SU-DHL-6 (cell line): Measurements from ENCODE around the gene ZNF432.
"Not testable (repeated sequence)": the region's sequence is repeated elsewhere in the genome, so short reads cannot be mapped to it uniquely, and the experiment has no call there.

ENCODE experiments used
- H2AFZ ChIP-seq: fragments of 200-600 bp; sonication (generic); 2 replicates; pipeline ENCODE4 v1.6.1; 2014; ENCODE audit warnings: low read depth, mild to moderate bottlenecking, moderate library complexity, mixed read lengths, antibody characterized with exemption, low read length; ENCODE audit not compliant: severe bottlenecking
- H3F3A ChIP-seq: fragments of 200-600 bp; shearing (Covaris generic); 2 replicates; pipeline ENCODE4 v1.6.0; 2016; ENCODE audit warnings: antibody characterized with exemption, mild to moderate bottlenecking; ENCODE audit not compliant: insufficient read depth
- H3K27ac ChIP-seq: fragments of 200-600 bp; sonication (generic); 2 replicates; pipeline ENCODE4 v1.5.1; 2016; ENCODE audit warnings: low read depth, mild to moderate bottlenecking, low read length, moderate library complexity, mixed read lengths
- H3K27me3 ChIP-seq: fragments of 200-600 bp; sonication (generic), shearing (Covaris generic); 2 replicates; pipeline ENCODE4 v1.6.0; 2014; ENCODE audit warnings: mild to moderate bottlenecking, low read length
- H3K36me3 ChIP-seq: fragments of 200-600 bp; sonication (generic); 2 replicates; pipeline ENCODE4 v1.6.1; 2014; ENCODE audit warnings: mild to moderate bottlenecking, low read length, mixed read lengths
- H3K4me2 ChIP-seq: fragments of 300-600, 200-600 bp; shearing (Covaris generic), sonication (generic); 2 replicates; pipeline ENCODE4 v1.6.0; 2014; ENCODE audit warnings: low read length, low read depth, mild to moderate bottlenecking; ENCODE audit not compliant: poor library complexity, severe bottlenecking
- H3K4me3 ChIP-seq: fragments of 200-600 bp; sonication (generic); 2 replicates; pipeline ENCODE4 v1.5.1; 2014; ENCODE audit warnings: antibody characterized with exemption, low read length, mild to moderate bottlenecking, mixed read lengths; ENCODE audit not compliant: insufficient read depth, poor library complexity, severe bottlenecking
- H3K79me2 ChIP-seq: fragments of 200-600 bp; sonication (generic); 2 replicates; pipeline ENCODE4 v1.6.1; 2014; ENCODE audit warnings: mild to moderate bottlenecking, low read length, moderate library complexity; ENCODE audit not compliant: insufficient read depth
- H3K9ac ChIP-seq: fragments of 200-600 bp; sonication (generic); 2 replicates; pipeline ENCODE4 v1.7.0; 2014; ENCODE audit warnings: mild to moderate bottlenecking, low read length
- H3K9me2 ChIP-seq: fragments of 200-600 bp; sonication (generic); replicated peaks from 2 replicates; pipeline ENCODE4 v1.6.1; 2014; ENCODE audit warnings: low read length; ENCODE audit not compliant: insufficient read depth
- H3K9me3 ChIP-seq: fragments of 200-600 bp; sonication (generic); 2 replicates; pipeline ENCODE4 v1.6.1; 2014; ENCODE audit warnings: low read length, mixed read lengths; ENCODE audit not compliant: insufficient read depth
- H4K20me1 ChIP-seq: fragments of 200-600 bp; sonication (generic); 2 replicates; pipeline ENCODE4 v1.6.1; 2014; ENCODE audit warnings: low read depth, mild to moderate bottlenecking, antibody characterized with exemption, low read length, moderate library complexity, mixed read lengths
- EZH2phosphoT487 ChIP-seq: fragments of 200-600 bp; sonication (generic), shearing (Covaris generic); conservative IDR thresholded peaks from 2 replicates; pipeline ENCODE4 v1.6.1; 2018; ENCODE audit warnings: mild to moderate bottlenecking, antibody characterized with exemption, low read length, moderate library complexity, mixed read lengths
- TF ChIP-seq, protein P1 (sequence below): fragments of 200-600 bp; sonication (generic); IDR thresholded peaks from one replicate; pipeline ENCODE4 v1.5.1; 2017; ENCODE audit warnings: antibody characterized with exemption, mild to moderate bottlenecking, low read length, moderate library complexity; ENCODE audit not compliant: insufficient read depth, poor library complexity, severe bottlenecking

Gene ZNF432

DNA sequence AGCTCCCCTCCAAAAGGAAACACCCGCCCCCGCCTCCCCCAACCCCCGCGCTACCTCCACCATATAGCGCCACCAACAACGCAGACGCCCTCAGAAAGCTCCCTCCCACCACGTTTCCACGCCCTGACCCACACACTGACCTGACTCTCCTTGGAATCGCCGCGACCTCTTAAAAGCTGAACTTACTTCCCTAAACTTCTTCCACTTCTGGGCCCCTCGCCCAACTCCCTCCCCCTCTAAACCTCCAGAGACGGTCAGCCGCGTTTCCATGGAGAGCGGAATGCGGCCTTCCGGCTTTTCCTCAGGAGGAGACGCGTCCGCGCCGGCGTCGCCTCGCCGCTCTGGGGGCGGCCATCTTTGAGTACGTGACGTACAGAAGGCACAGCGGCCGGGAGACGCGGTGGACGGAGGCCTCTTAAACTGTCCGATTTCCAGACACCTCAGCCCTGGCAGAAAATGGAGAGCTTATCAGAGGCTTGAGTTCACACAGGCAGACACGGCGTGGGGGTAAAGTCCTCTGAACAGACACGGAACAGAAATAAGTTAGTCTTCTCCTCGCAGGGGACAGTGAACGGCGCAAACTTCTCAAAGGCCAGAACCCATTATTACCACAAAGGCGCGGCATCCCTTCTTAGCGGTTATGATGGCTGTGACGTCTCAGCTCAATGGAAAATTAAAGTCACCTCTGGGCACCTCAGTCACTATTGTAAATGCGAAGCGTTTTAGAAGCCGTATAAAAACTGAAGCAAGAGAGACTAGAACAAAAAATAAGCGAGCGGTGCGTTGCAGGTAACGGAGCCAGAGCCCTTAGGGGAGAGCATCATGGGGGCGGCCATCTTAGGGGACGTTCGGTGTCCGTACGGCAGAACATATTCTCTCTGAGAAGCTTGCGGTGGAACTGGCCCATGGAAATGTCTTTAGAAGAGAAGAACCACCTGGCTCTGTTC, at the start of gene ZNF432:
Gene ZNF432 (minus strand): TSS at position 284 of the 947 bp plus-strand sequence. CDS start 1,970 bp downstream, outside the sequence.
- H3K9me3 ChIP-seq = no peaks in the 10 kb centered on the region; the same call in 1 of the 2 replicates
- H3K27ac ChIP-seq = no peak within 1 kb of the TSS
- no peak within 1 kb of the TSS for H3K4me3 ChIP-seq
- no peaks in the 10 kb centered on the region for H3F3A ChIP-seq
- H4K20me1 ChIP-seq = no peaks in the 10 kb centered on the region
- H3K79me2 ChIP-seq = no peaks in the 10 kb centered on the region
- peak within 1 kb of the TSS; percentile 20 for H3K4me2 ChIP-seq
- TF ChIP-seq, protein P1, sequence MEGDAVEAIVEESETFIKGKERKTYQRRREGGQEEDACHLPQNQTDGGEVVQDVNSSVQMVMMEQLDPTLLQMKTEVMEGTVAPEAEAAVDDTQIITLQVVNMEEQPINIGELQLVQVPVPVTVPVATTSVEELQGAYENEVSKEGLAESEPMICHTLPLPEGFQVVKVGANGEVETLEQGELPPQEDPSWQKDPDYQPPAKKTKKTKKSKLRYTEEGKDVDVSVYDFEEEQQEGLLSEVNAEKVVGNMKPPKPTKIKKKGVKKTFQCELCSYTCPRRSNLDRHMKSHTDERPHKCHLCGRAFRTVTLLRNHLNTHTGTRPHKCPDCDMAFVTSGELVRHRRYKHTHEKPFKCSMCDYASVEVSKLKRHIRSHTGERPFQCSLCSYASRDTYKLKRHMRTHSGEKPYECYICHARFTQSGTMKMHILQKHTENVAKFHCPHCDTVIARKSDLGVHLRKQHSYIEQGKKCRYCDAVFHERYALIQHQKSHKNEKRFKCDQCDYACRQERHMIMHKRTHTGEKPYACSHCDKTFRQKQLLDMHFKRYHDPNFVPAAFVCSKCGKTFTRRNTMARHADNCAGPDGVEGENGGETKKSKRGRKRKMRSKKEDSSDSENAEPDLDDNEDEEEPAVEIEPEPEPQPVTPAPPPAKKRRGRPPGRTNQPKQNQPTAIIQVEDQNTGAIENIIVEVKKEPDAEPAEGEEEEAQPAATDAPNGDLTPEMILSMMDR = no peak
- no peak for TF ChIP-seq EZH2phosphoT487
- no peaks in the 10 kb centered on the region for H3K36me3 ChIP-seq
- H3K27me3 ChIP-seq = no peaks in the 10 kb centered on the region
- no peaks in the 10 kb centered on the region for H3K9me2 ChIP-seq
- no peak within 1 kb of the TSS for H3K9ac ChIP-seq
- no peak within 1 kb of the TSS for H2AFZ ChIP-seq

DNA sequence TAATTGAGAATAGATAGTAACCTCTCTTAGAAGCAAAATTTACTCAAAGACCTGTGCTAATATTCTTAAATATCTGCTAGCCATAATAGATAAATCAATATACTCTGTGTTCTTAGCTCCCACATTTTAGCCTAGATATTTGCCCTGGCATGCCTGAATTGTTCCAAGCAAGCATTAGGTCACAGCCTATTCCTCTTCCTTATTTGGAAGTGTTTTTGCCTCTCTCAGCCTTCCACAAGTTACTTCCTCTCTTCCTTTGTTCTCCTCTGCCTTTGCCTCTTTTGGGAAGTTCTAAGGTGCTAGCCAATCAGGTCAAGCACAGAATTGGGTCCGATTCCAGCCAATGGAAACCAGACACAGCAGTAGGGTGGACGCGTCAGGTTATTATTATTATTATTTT, 47.8 kb upstream of the ZNF432 start:
- H3F3A ChIP-seq, H3K9me3 ChIP-seq, H3K27ac ChIP-seq, H4K20me1 ChIP-seq, H3K27me3 ChIP-seq, H3K4me2 ChIP-seq, H3K9me2 ChIP-seq, H3K4me3 ChIP-seq, H3K79me2 ChIP-seq, H3K36me3 ChIP-seq, H3K9ac ChIP-seq, H2AFZ ChIP-seq: not testable (repeated sequence)

DNA sequence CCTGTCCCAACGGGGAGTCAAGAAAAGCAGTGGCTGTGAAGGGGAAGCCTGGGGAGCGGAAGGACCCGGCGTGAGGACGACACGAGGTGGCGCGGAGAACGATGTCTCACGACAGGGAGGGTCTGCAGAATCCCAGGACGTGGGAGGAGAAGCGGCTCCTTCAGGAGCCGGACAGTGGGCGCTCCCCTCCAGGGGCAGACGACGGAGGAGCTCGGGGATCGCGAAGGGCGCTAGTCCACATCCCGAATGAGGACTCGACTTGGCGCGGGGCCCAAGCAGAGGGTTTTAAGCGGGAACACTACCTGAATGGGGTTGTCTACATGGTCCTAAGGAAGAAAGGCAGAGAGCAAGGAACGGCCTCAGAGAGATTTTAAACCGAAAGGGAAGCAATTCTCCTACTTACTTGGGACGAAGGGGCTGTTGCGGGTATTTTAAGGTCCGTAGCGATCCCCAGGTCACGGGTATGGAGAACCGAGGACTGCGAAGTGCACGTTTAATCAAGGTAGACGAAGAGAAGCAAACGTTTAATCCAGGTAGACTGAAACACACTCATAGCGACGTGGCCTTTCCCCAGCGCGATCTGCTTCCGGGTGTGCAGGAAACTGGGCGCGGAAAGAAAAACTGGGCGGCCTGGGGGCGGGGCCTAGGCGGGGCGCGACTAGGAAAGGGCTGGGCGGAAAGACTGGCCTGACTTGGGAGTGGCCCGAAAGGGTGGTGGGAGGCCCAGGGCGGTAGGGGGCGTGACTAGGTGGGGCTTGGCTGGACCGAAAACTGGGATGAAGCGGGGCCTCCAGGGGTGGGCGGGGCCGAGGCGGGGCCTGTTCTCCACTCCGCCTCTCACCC, 46.8 kb upstream of the ZNF432 start, which contains the start of gene ZNF841:
Gene ZNF841 (minus strand): TSS at position 594 of the 843 bp plus-strand sequence. CDS start 10,964 bp downstream, outside the sequence.
- H3K4me3 ChIP-seq = no peak within 1 kb of the TSS
- H2AFZ ChIP-seq = no peak within 1 kb of the TSS
- H4K20me1 ChIP-seq = no peaks in the 10 kb centered on the region
- H3K9ac ChIP-seq = no peak within 1 kb of the TSS
- no peaks in the 10 kb centered on the region for H3K9me2 ChIP-seq
- no peak within 1 kb of the TSS for H3K27ac ChIP-seq
- no peaks in the 10 kb centered on the region for H3F3A ChIP-seq
- no peaks in the 10 kb centered on the region for H3K27me3 ChIP-seq
- no peaks in the 10 kb centered on the region for H3K79me2 ChIP-seq
- H3K36me3 ChIP-seq = no peaks in the 10 kb centered on the region
- TF ChIP-seq, protein P1 = no peak
- no peak for TF ChIP-seq EZH2phosphoT487
- no peak within 1 kb of the TSS for H3K4me2 ChIP-seq
- peaks cover 9% of the 10 kb centered on the region; the same call in 1 of the 2 replicates for H3K9me3 ChIP-seq
